HG03565 (cell line): Measurements from ENCODE around the gene SPTLC1.
"Not testable (repeated sequence)": the region's sequence is repeated elsewhere in the genome, so short reads cannot be mapped to it uniquely, and the experiment has no call there.

Source experiments
- ATAC-seq: cut with Tn5 transposase; IDR thresholded peaks from one replicate; pipeline ENCODE4 v1.9.1; 2021; ENCODE audit warnings: mild to moderate bottlenecking, moderate library complexity; ENCODE audit not compliant: unreplicated experiment

The SPTLC1 gene

GRCh38 chr9:92036411-92036746, 78.8 kb downstream of the SPTLC1 start:
- ATAC-seq = no peak

DNA sequence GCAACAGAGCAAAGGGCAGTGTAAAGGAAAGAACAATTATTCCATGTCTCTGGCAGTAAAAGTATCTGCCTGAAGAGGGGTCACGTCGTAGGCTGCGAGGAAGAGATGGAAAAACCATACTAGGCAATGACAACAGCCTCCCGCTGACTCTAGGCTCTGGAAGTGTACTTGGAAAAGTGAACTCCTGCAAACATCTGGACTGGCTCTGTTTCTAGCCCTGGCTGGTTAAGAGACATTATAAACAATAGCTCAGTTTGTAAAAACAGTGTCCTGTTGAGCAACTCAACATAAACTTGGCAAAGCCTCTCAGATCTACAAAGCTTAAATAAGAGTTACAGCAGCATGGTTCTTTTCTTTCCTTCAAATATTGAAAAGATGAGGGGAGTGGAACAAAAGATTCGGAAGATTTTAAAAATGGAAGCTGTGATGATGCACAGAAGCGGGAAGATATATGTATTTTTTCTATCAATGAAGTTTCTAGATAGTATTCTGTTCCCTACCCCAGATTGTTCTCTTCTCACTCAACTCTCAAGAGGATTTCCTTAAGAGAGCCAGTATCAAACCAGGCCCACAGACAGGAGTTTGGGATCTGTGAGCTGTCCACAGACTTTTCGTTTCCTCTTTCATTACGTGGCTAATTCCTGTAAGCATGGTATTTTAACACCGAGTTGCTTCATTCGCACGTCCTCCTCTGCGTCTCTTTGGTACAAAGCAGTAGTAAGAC, 79.4 kb downstream of the SPTLC1 start:
- no peak for ATAC-seq

- ATAC-seq = no peak
These were observed 80.1 kb downstream of the SPTLC1 start for GRCh38 chr9:92035146-92035545.

DNA sequence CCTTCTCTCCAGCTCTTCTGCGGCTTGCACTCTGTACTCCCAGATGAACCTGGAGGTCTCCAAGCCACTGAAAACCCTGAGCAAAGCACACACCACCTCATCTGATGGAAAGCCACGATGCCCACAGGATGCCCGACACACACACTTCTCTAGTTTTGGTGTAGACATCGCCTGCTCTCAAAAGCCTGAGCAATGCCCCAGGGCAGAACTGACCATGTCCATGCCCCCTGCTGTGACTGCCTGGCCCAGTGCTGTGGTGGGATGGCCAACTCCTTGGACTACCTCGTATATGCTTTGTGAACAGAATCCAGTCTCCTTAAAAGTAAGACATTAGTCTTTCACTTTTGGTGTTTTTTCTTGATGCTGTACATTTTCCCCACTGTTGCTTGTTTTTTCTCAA, 81.2 kb downstream of the SPTLC1 start:
- no peak for ATAC-seq

GRCh38 chr9:92033307-92033706, 81.9 kb downstream of the SPTLC1 start:
- ATAC-seq = no peak

GRCh38 chr9:92032891-92033290, 82.3 kb downstream of the SPTLC1 start:
- ATAC-seq = no peak

GRCh38 chr9:92030367-92030766, 84.8 kb downstream of the SPTLC1 start:
- no peak for ATAC-seq

DNA sequence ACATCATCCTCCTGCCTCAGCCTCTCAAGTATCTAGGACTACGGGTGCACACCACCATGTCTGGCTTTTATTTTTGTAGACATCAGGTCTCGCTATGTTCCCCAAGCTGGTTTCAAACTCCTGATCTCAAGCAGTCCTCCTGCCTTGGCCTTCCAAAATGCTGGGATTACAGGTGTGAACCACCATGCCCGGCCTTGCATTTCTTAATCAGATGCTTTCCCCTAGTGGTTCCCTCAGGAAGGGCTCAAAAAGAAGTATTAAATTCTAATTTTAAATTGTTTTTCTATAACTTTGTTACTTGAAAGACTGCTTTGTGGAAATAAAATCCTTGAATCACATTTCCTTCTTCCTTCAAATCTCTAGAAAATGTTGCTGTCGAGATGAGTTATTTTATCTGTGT, 85.7 kb downstream of the SPTLC1 start:
- ATAC-seq = no peak

GRCh38 chr9:92026206-92027002, 88.8 kb downstream of the SPTLC1 start:
- ATAC-seq = no peak

GRCh38 chr9:92021785-92022541, 93.2 kb downstream of the SPTLC1 start:
- ATAC-seq = not testable (repeated sequence)

- ATAC-seq = no peak
These were observed 95.6 kb downstream of the SPTLC1 start for GRCh38 chr9:92019658-92020057.

GRCh38 chr9:92010705-92011536, 104.3 kb downstream of the SPTLC1 start:
- no peak for ATAC-seq

DNA sequence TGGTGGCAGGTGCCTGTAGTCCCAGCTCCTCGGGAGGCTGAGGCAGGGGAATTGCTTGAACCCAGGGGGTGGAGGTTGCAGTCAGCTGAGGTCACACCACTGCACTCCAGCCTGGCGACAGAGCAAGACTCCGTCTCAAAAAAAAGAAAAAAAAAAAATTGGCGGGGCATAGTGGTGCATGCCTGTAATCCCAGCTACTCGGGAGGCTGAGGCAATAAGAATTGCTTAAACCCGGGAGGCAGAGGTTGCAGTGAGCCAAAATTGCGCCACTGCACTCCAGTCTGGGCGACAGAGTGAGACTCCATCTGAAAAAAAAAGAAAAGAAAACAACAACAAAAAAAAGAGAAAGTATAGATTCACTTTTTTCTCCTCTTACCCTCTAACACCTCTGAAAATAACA, 105.0 kb downstream of the SPTLC1 start:
- not testable (repeated sequence) for ATAC-seq

DNA sequence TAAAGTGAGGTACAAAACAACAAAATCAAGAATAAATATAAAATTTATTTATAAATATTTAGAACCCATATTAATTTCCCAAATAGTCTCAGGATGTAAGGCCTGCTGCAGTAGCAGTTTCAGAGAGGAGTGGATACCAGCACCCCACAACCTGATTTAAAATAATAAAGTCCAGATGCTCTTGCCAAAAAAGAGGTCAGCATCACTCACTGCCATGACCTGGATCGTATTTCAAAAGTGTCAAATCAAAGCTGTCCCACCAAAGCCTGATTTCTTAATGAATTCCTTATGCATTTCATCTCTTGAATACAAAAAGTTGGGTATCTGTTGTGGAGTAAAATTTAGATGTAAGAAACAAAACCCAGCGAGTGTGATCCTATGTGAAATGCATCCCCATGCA, 107.2 kb downstream of the SPTLC1 start:
- no peak for ATAC-seq

DNA sequence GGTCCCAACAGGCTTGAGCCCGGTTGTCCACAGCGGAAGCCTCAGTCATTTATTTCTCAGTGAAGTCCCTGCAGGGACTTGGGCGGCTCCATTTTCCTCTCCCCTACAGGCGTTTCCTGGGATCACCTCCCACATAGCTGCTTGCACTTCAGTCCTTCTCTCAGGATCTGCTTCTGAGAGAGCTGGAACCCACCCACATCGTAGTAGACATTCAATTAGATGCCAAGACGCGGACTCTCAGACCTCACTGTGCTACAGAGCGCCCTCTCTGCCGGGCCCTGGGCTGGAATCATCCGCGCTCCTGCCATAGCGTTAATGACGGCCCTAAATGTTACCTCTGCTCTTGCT, 111.2 kb downstream of the SPTLC1 start:
- ATAC-seq = no peak

DNA sequence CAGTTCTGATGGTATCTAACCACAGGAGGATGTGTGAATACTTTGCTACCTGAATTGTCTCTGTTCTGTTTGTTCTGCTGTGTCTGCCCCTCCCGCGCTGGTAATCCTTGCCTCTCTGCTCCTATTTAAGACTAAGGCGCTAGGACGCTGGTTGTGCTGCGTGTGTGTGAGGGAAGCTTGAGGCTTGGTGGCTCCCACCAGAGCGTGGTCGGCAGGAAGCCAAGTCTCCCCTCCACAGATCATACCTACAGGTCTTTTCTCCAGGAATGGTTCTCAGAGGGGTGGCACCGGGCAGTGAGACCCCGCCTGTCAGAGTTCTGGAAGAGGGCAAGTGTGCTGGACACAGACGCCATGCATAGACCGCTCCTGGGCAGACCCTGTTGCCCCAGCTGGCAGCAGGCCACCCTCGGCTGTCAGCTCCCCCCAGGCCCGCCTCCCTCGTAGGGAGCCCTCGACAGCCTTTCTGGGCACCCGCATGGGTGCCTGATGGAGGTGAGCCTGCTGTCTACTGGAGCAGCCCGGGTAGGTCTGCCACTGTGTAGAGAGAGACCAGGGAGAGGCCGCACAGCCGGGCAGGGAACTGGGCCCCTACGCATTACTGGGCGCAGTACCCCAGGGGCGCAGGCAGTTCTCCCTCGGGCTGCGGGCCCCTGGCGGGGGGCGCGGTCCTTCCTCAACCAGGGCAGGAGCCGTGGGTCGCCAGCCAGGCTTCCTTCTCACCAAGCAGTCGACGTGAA, 111.7 kb downstream of the SPTLC1 start:
- ATAC-seq = no peak

DNA sequence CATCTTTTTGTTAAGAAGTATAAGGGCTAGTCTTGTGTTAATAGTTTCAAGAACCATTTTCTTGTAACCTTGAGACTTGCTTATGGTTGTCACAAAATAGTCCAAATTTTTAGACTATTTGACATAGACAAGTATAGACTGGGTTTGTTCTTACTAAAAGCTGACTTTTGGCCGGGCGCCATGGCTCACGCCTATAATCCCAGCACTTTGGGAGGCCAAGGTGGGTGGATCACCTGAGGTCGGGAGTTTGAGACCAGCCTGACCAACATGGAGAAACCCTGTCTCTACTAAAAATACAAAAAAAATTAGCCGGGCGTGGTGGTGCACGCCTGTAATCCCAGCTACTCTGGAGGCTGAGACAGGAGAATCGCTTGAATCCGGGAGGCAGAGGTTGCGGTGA, 113.3 kb downstream of the SPTLC1 start:
- not testable (repeated sequence) for ATAC-seq

- ATAC-seq = no peak
These were observed 114.0 kb downstream of the SPTLC1 start for GRCh38 chr9:92001244-92001643.

- no peak for ATAC-seq
These were observed 120.1 kb downstream of the SPTLC1 start for GRCh38 chr9:91995000-91995655.

GRCh38 chr9:91994422-91994821, 120.8 kb downstream of the SPTLC1 start:
- no peak for ATAC-seq
